Brain microvascular endothelial cell (primary cell): ENCODE results near the gene DENND1A.
"Not testable (repeated sequence)": the region's sequence is repeated elsewhere in the genome, so short reads cannot be mapped to it uniquely, and the experiment has no call there.

Experiments
- DNase-seq: peaks from one replicate; pipeline ENCODE4 v3.0.0-alpha.2; 2020
- H3K27ac ChIP-seq: fragments of 250-450 bp; sonication (Bioruptor Pico); 2 replicates; pipeline ENCODE4 v1.5.1; 2020; ENCODE audit warnings: mild to moderate bottlenecking, moderate library complexity
- H3K27me3 ChIP-seq: fragments of 250-450 bp; sonication (Bioruptor Pico); replicated peaks from 2 replicates; pipeline ENCODE4 v1.5.1; 2020; ENCODE audit warnings: mild to moderate bottlenecking
- H3K36me3 ChIP-seq: fragments of 250-450 bp; sonication (Bioruptor Pico); replicated peaks from 2 replicates; pipeline ENCODE4 v1.5.1; 2020; ENCODE audit warnings: mild to moderate bottlenecking
- H3K4me3 ChIP-seq: 2 replicates; pipeline ENCODE4 v1.5.1; 2011; ENCODE audit warnings: low read depth, mild to moderate bottlenecking, control low read depth, low read length, moderate library complexity
- in situ Hi-C: cut with HindIII; loops from 2 replicates; pipeline ENCODE4 v1.10.0; 2017; ENCODE audit warnings: low sequenced_read_pairs, low pct_ligation_motif_present
- TF ChIP-seq, protein P1 (sequence below): IDR thresholded peaks from 2 replicates; pipeline ENCODE4 v1.5.1; 2011; ENCODE audit warnings: low read depth, mild to moderate bottlenecking, moderate library complexity, low read length, control low read depth, inconsistent platforms; ENCODE audit errors: missing control alignments

The DENND1A gene

DNA sequence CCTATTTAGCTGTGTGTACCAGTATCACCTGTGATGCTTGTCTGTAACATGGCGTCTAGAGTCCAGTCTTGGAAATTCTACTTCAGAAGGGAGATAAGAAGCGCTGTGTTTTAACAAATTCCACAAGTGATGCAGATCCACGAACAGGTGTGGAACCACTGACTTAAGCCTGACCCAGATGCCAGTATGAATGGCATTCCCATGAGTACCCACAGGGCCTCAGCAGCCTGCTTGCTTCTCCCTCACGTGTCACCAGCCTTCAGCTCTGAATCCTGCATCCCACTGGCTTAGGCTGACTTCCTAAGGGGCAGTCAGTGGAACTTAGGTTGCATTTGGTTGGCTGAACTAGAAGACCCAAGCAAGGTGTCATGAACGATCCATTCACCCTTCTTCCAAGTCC is 8.5 kb upstream of the DENND1A start:
- in situ Hi-C loops = no loop called here
- TF ChIP-seq, protein P1, sequence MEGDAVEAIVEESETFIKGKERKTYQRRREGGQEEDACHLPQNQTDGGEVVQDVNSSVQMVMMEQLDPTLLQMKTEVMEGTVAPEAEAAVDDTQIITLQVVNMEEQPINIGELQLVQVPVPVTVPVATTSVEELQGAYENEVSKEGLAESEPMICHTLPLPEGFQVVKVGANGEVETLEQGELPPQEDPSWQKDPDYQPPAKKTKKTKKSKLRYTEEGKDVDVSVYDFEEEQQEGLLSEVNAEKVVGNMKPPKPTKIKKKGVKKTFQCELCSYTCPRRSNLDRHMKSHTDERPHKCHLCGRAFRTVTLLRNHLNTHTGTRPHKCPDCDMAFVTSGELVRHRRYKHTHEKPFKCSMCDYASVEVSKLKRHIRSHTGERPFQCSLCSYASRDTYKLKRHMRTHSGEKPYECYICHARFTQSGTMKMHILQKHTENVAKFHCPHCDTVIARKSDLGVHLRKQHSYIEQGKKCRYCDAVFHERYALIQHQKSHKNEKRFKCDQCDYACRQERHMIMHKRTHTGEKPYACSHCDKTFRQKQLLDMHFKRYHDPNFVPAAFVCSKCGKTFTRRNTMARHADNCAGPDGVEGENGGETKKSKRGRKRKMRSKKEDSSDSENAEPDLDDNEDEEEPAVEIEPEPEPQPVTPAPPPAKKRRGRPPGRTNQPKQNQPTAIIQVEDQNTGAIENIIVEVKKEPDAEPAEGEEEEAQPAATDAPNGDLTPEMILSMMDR = no peak
- Histone ChIP-seq H3K36me3 (no peaks in the 10 kb centered on the region), H3K4me3 (no peak overlapping the region), H3K27me3 (no peaks in the 10 kb centered on the region), H3K27ac (no peak overlapping the region)
- DNase-seq = no peak

DNA sequence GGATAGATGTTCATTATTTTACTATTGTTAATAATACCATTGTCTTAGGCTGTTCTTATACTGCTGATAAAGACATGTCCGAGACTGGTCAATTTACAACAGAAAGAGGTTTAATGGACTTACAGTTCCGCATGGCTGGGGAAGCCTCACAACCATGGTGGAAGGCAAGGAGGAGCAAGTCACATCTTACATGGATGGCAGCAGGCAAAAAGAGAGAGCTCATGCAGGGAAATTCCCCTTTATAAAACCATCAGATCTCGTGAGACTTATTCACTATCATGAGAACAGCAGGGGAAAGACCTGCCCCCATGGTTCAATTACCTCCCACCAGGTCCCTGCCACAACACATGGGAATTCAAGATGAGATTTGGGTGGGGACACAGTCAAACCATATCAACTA is 6.6 kb upstream of the DENND1A start:
- H3K4me3 ChIP-seq, H3K27me3 ChIP-seq, H3K27ac ChIP-seq, DNase-seq, H3K36me3 ChIP-seq, in situ Hi-C loops: not testable (repeated sequence)

DNA sequence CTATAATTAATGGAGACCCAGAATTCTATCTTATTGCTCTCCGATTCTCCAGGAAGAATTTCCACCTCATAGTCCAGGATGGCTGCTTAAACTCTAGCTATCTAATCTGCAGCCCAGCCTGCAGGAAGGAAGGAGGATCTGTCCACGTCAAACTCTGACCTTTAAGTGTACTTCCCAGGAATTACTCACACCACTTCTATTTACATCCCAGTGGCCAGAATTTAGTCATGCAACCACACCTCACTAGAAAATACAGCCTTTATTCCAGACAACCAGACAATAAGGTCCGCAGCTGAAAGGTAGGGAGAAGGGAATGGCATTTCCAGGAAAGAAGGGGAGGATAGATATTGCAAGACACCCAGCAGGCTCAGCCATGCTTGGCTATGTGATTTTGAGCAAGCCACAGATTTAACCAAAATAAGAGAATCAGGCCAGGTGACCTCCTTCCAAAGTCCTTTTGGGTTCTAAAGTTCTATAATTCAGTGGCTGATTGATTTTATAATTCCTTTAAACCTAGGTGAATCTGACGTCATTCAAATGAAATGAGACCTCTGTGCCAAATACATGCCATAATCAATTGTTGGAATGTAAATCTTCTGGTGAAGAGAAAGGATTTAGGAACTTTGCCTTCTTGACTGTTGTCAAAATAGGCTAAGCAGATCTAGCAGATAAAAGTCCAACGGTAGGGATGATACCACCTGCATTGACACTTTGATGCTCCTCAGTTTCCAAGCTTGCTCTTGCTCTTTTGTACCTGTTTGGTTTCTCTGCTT is 3.7 kb upstream of the DENND1A start:
- in situ Hi-C loops = no loop called here
- TF ChIP-seq, protein P1 = peak; percentile 16
- no peak overlapping the region for H3K4me3 ChIP-seq
- no peaks in the 10 kb centered on the region for H3K36me3 ChIP-seq
- H3K27me3 ChIP-seq = no peaks in the 10 kb centered on the region
- no peak overlapping the region for H3K27ac ChIP-seq
- peak; percentile 63 for DNase-seq

DNA sequence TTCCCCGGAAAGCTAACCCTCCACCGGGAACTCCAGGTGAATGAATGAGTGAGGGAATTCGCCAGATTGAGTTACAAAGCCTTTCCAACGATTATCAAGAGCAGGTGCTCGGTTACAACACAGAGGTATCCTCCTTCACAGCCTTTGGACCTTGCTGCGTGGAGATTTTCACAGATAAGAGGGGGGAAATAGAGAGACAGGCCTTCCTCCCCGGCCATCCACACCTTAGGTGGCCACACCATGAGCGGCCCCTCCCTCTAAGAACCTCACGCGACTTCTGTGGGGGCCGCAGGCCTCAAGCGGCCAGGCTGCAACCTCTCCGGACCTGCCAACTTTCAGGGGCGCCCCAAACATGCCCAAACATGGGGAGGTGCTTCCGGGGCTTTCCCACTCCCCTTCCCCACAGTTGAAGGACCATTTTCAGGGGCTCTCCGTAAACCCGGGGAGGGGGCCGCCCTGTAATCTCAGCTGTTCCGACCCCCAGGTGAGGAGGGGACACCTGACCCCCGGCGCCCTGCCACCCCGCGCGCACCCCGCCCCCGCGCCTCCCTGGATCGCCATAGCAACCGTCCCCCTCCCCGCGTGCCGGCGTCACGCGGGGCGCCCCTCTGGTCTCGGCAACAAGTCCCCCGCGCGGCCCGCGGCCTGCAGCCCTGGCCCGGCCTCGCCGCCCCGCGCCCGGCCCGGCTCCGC is 603 bp downstream of the DENND1A start:
- DNase-seq = no peak
- Histone ChIP-seq H3K27me3 (no peaks in the 10 kb centered on the region), H3K4me3 (peak overlapping the region; percentile 67), H3K36me3 (no peaks in the 10 kb centered on the region), H3K27ac (no peak overlapping the region)
- TF ChIP-seq, protein P1 = no peak
- in situ Hi-C loops = no loop called here

DNA sequence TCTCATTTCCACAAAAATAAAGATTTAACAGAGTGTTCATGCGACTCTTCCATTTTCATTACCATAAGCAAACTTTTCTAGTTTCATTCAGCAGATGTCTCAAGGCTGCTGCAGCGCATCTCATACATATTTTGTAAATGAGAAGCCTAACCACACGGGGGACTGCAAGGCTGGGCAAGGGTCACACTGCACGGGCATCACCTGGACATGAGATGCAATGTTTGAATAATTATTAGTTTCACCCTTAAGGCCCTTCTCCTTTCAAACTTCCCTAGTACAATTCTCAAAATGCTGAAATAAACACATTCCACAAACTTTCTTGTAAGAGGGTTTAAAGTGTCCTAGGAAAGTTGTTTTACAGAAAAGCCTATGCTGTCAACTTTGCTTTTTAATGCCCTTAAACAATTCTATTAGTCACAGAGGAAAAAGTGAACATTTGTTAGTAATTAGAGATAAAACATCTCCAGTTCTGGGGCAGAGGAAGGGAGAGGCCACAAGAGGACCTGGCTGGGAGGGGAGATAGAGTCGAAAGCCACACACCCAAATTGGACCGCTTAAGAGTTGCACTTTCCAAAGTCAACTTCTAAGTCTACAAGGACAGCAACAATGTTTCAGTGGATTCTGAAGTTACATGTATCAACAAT is 1.3 kb downstream of the DENND1A start:
- TF ChIP-seq, protein P1 = no peak
- H3K27me3 ChIP-seq = no peaks in the 10 kb centered on the region
- H3K36me3 ChIP-seq = no peaks in the 10 kb centered on the region
- in situ Hi-C loops = no loop called here
- peak overlapping the region; percentile 67 for H3K4me3 ChIP-seq
- DNase-seq = no peak
- H3K27ac ChIP-seq = no peak overlapping the region

DNA sequence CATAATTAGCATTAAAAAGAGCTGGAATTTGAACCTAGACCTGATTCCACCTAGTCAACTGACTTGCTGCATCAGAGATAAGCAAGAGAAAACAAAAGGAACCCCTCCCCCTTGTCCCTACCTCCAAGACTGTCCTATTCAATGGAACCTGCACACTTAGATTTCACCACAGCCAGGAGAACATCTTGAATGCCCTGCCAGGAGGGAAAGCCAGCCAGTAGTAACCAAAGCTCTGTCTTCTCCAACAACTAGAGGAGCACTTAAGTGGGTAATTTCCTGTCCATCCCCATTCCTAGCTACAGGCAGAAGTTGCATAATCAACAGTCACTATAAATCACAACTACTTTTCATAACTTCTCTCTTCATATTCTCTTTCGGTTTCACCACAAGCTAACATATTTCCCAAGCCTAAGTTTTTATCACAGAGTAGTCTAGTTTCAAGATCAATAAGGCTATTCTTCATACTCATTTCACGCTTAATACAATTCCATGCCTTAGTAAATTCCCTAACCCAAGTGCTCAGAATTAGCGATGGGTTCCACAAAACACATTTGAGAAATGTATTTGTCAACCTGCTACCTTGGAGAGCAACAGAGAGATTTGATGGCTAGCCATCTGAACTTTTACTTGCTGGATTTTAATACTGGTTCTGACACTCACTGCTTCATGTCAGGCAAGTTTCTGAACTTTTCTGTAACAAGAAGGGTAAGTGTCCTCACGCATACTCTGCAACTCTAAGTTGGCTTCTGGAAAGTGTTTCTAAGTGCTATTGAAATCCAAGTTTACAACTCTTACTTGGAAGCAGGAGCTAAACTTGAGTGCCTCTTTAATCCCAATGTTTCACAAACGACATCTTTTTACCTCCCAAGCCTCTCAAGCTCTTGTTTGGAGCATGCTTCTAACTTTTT is 2.0 kb downstream of the DENND1A start:
- Histone ChIP-seq H3K27me3 (no peaks in the 10 kb centered on the region), H3K36me3 (no peaks in the 10 kb centered on the region), H3K4me3 (no peak overlapping the region), H3K27ac (no peak overlapping the region)
- no peak for DNase-seq
- TF ChIP-seq, protein P1 = no peak
- in situ Hi-C loops = no loop called here
